ENCODE results near the gene CPTP. TPM values are rescaled to one million over a fixed set of nuclear protein-coding genes. Genes with fewer than 3 reads are reported as not detected.

Gene CPTP
- total RNA-seq, 1 experiment from 2014 or later, result 52.2 TPM

DNA sequence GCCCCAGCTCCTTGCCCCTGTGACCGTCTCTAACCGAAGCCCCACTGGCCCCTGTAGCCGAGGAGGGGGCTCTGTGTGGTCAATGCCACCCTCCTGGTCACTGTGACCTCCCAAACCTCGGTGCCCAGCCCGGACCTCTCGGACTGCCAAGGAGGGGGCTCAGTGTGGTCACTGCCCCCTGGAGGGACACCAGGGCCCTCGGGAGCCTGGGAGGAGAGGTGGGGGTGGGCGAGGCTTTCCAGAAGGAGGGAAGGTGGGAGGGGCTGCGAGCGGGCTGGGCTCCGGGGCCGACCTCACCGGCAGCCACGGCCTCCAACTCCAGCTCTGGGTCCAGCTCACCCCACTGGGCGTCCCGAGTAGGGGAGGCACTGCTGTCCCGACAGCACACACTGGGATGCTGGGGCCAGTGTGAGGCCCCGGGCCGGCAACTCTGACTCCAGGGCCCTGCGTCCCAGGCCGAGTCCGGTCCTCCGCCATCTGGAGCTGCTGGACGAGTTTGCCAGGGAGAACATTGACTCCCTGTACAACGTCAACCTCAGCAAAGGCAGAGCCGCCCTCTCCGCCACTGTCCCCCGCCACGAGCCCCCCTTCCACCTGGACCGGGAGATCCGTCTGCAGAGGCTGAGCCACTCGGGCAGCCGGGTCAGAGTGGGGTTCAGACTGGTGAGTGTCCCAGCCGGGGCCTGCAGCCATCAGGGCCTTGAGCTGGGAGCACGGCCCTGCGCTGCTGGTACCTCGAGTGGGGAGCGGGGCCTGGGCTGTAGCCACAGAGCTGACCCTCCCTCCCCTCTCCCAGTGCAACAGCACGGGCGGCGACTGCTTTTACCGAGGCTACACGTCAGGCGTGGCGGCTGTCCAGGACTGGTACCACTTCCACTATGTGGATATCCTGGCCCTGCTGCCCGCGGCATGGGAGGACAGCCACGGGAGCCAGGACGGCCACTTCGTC is 38.0 kb upstream of the CPTP start:
- in situ Hi-C loops (cut with HindIII; ENCODE audit: low pct_unique_long_range_greater_than_20kb, low sequenced_read_pairs), result no loop called here
- DNase-seq (ENCODE audit: low read depth, low spot score) (no peak), ATAC-seq (no peak)
- no peaks in the 10 kb centered on the region for H3K9me3 ChIP-seq (ENCODE audit: control insufficient read depth, insufficient read depth, low read depth, low read length)
- peaks cover 25% of the 10 kb centered on the region for H3K4me1 ChIP-seq (ENCODE audit: control insufficient read depth, insufficient read depth, low read length)
- H3K27me3 ChIP-seq (ENCODE audit: control insufficient read depth, insufficient read depth, low read length), result no peaks in the 10 kb centered on the region
- no peak overlapping the region for H3K27ac ChIP-seq (ENCODE audit: low read length)
- no peak overlapping the region for H3K4me3 ChIP-seq (ENCODE audit: low read depth in 2 of 2, low read length in 2 of 2)
- POLR2A ChIA-PET, result no interaction called here
- intact Hi-C loops (cut with micrococcal nuclease; ENCODE audit: unreplicated experiment), result no loop called here
- no peaks in the 10 kb centered on the region for H3K36me3 ChIP-seq (ENCODE audit: control insufficient read depth, insufficient read depth, low read length)
- CTCF ChIA-PET, result no interaction called here
- no peak for TF ChIP-seq TCF7L2 (IDR thresholded peaks at IDR 0.05; ENCODE audit: low read depth, low read length)
- no peak for TF ChIP-seq REST (IDR thresholded peaks at IDR 0.05; ENCODE audit: insufficient read depth in 1 of 2, low read depth in 2 of 2, low read length in 1 of 2)
- no peak for TF ChIP-seq SIN3A (IDR thresholded peaks at IDR 0.05; ENCODE audit: borderline replicate concordance, insufficient read depth, low read depth, low read length)
- TF ChIP-seq, protein P1, sequence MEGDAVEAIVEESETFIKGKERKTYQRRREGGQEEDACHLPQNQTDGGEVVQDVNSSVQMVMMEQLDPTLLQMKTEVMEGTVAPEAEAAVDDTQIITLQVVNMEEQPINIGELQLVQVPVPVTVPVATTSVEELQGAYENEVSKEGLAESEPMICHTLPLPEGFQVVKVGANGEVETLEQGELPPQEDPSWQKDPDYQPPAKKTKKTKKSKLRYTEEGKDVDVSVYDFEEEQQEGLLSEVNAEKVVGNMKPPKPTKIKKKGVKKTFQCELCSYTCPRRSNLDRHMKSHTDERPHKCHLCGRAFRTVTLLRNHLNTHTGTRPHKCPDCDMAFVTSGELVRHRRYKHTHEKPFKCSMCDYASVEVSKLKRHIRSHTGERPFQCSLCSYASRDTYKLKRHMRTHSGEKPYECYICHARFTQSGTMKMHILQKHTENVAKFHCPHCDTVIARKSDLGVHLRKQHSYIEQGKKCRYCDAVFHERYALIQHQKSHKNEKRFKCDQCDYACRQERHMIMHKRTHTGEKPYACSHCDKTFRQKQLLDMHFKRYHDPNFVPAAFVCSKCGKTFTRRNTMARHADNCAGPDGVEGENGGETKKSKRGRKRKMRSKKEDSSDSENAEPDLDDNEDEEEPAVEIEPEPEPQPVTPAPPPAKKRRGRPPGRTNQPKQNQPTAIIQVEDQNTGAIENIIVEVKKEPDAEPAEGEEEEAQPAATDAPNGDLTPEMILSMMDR (IDR thresholded peaks at IDR 0.05), result no peak
- TF ChIP-seq POLR2AphosphoS5 (IDR thresholded peaks at IDR 0.05; ENCODE audit: low read depth, low read length), result no peak
- BruUV-seq (replicated peaks), result no TSS peak

GRCh38 chr1:1287288-1288110 is 37.1 kb upstream of the CPTP start:
- no peaks in the 10 kb centered on the region for H3K27me3 ChIP-seq (ENCODE audit: control insufficient read depth, insufficient read depth, low read length)
- TF ChIP-seq REST (IDR thresholded peaks at IDR 0.05; ENCODE audit: insufficient read depth in 1 of 2, low read depth in 2 of 2, low read length in 1 of 2), result no peak
- TF ChIP-seq, protein P1 (IDR thresholded peaks at IDR 0.05), result no peak
- no peak for TF ChIP-seq SIN3A (IDR thresholded peaks at IDR 0.05; ENCODE audit: borderline replicate concordance, insufficient read depth, low read depth, low read length)
- ATAC-seq (no peak), DNase-seq (ENCODE audit: low read depth, low spot score) (no peak)
- ChIA-PET CTCF (no interaction called here), POLR2A (interaction anchor here (0.5 kb wide), 1 partner anchor 100 kb away, joined by 8 read pairs; no protein-coding TSS in a partner anchor)
- no peak overlapping the region for H3K4me3 ChIP-seq (ENCODE audit: low read depth in 2 of 2, low read length in 2 of 2)
- H3K9me3 ChIP-seq (ENCODE audit: control insufficient read depth, insufficient read depth, low read depth, low read length), result no peaks in the 10 kb centered on the region
- intact Hi-C loops (cut with micrococcal nuclease; ENCODE audit: unreplicated experiment), result no loop called here
- no peaks in the 10 kb centered on the region for H3K36me3 ChIP-seq (ENCODE audit: control insufficient read depth, insufficient read depth, low read length)
- in situ Hi-C loops (cut with HindIII; ENCODE audit: low pct_unique_long_range_greater_than_20kb, low sequenced_read_pairs), result no loop called here
- no TSS peak for BruUV-seq (replicated peaks)
- peaks cover 16% of the 10 kb centered on the region for H3K4me1 ChIP-seq (ENCODE audit: control insufficient read depth, insufficient read depth, low read length)
- no peak overlapping the region for H3K27ac ChIP-seq (ENCODE audit: low read length)
